ENCODE results near the gene BSCL2.
"Not testable (repeated sequence)": the region's sequence is repeated elsewhere in the genome, so short reads cannot be mapped to it uniquely, and the experiment has no call there.

The BSCL2 gene

DNA sequence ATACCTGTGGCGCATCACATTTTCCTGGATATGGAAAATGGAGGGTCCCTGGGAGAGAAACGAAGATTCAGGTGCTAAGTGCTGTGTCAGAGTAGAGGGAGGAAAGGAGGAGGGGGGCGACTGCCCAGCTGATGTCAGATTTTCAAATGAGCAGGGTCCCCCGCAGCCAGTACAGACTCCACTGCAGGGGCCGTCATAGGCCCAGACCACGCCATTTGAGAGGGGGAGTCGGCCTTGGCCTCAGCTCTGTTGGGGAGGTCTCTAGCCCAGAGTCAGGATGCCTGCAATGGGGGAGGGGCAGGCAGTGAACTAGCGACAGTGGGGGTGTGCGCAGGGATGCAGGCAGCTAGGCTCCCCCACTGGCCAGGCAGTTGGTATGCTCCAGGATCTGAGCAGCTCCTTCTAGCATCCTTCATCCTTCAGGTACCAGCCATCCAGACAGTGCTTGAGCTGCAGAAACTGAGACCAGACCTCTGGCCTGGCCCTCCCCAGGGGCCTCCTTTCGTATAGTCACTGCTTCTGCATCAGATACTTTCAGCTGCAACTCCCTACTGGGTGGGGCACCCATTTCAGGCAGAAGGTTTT lies at the start of gene BSCL2, which contains the start of gene GNG3:
Gene BSCL2, minus strand, starts transcription at position 148 of the 585 bp plus-strand sequence. CDS start 229 bp downstream, outside the sequence.
Gene GNG3, plus strand, starts transcription at position 400 of the 585 bp plus-strand sequence. CDS start 620 bp downstream, outside the sequence.
- Histone ChIP-seq H3K9me3 (ENCODE audit: control insufficient read depth, low read depth, low read length) (no peaks in the 10 kb centered on the region), H3K9ac (ENCODE audit: low read length) (peak within 1 kb of the TSS; percentile 78), H3K27ac (ENCODE audit: low read length) (peak within 1 kb of the TSS; percentile 89)

DNA sequence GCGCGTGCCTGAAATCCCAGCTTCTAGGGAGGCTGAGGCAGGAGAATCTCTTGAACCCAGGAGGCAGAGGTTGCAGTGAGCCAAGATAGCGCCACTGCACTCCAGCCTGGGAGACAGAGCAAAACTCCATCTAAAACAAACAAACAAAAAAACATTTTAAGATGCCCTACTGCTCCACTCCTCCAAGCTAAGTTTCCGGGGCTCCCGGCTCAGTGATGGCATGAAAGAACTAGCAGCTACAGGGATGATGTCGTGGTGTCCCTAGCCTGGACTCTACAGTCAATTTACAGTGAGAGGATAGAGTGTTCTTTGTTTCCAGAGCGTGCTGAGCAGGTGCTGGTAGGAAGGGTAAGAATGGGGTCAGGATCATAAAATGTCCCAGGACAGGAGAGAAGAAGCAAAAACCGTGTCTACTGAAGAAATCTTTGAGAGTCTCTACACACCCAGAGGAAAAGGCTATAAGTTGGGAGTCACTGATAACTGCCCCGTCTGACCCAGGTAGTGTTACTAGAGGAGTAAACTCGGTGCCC lies 47.9 kb upstream of the BSCL2 start:
- H3K36me3 ChIP-seq (ENCODE audit: control insufficient read depth, low read depth, low read length): peaks cover 18% of the 10 kb centered on the region
- no peak overlapping the region for H3K27ac ChIP-seq (ENCODE audit: low read length)
- H3K27me3 ChIP-seq (ENCODE audit: control insufficient read depth, insufficient read depth, low read length): no peaks in the 10 kb centered on the region
- H3K4me3 ChIP-seq (ENCODE audit: low read length): peak overlapping the region; percentile 85
- no peaks in the 10 kb centered on the region for H3K9me3 ChIP-seq (ENCODE audit: control insufficient read depth, low read depth, low read length)
- no peak overlapping the region for H3K9ac ChIP-seq (ENCODE audit: low read length)
- H3K4me1 ChIP-seq (ENCODE audit: control insufficient read depth, low read depth, low read length): peaks cover 9% of the 10 kb centered on the region

More for the DNA sequence above, at the start of gene BSCL2, which contains the start of gene GNG3:
- no peaks in the 10 kb centered on the region for H3K27me3 ChIP-seq (ENCODE audit: control insufficient read depth, insufficient read depth, low read length)
- peak within 1 kb of the TSS; percentile 94 for H3K4me3 ChIP-seq (ENCODE audit: low read length)
- peaks cover 26% of the 10 kb centered on the region for H3K4me1 ChIP-seq (ENCODE audit: control insufficient read depth, low read depth, low read length)
- peaks cover 12% of the 10 kb centered on the region for H3K36me3 ChIP-seq (ENCODE audit: control insufficient read depth, low read depth, low read length)

DNA sequence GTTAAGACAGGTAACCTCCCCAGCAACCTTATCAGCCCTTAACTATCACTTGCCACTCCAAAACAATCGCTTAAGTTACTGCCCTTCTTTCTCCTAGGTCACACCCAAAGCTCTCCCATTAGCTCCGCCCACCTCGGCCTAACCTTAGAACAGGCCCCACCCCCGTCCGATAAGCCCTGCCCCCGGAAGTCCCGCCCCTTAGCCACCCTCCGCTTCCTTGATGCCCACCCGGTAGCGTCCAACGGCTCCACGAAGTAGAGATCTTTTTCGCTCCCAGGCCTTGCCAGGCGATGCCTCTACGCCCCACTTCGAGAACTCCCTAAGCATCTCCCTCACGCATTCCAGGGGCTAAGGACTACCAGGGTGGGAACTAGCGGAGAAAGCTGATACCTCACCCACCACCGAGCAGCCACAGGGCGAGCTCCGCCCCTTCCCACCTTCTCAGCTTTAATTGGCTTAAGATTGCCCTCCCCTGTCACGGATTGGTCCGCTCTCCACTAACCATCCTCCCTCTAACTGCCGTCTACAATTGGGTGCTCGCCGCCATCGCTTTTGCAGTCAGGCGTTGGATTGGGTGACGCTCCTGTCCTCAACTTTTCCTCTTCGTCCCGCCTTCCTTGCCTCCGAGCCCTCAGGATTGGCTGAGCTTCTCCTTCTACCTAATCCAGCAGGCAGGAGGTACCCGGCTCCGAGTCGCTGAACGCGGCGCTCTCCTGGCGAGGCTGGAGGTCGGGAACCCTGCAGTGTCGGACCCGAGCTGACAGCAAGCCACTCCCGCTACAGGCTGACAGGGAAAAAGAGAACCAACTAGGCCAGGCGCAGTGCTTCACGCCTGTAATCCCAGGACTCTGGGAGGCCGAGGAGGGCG lies 46.7 kb upstream of the BSCL2 start, which contains the start of gene ZBTB3:
Gene ZBTB3, minus strand, starts transcription at position 425 of the 868 bp plus-strand sequence. CDS start 496 bp downstream, outside the sequence.
- Histone ChIP-seq H3K27ac (ENCODE audit: low read length) (peak within 1 kb of the TSS; percentile 76), H3K9me3 (ENCODE audit: control insufficient read depth, low read depth, low read length) (no peaks in the 10 kb centered on the region), H3K4me3 (ENCODE audit: low read length) (peak within 1 kb of the TSS; percentile 85), H3K9ac (ENCODE audit: low read length) (peak within 1 kb of the TSS; percentile 67), H3K27me3 (ENCODE audit: control insufficient read depth, insufficient read depth, low read length) (no peaks in the 10 kb centered on the region), H3K36me3 (ENCODE audit: control insufficient read depth, low read depth, low read length) (peaks cover 27% of the 10 kb centered on the region), H3K4me1 (ENCODE audit: control insufficient read depth, low read depth, low read length) (peaks cover 9% of the 10 kb centered on the region)

DNA sequence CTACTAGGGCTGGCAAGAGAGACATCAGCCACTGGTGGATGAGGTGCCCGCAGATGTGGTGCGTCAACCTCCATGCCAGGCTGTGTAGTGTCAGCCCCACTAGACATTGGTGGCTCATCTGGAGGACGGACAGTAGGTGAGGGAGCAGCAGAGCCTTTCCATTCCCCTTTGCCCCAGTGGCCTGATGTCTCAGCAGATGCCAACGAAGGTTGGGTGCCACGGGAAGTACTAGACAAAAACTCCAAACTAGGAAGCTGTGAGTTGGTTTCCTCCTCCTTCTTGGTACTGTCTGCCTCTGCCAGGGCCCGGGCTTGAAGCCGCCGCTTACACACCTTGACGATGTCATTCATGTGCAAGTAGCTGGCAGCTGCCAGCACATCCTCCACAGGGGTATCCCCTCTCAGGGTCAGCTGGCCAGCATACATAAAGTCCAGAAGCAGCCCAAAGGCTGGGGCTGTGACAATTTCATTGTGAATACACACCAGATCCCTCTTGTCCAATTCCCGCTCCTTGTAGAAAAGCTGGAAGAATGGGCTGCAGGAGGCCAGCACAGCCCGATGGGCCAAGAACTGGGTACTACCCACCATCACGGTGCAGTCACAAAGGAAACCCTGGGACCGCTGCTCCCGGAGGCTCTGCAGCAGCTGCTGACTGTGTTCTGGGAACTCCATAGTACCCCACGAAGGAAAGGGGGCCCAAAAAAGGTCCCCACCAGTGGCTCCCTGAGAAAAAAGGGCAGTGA lies 45.9 kb upstream of the BSCL2 start:
- Histone ChIP-seq H3K27ac (ENCODE audit: low read length) (no peak overlapping the region), H3K4me1 (ENCODE audit: control insufficient read depth, low read depth, low read length) (peaks cover 6% of the 10 kb centered on the region), H3K36me3 (ENCODE audit: control insufficient read depth, low read depth, low read length) (peaks cover 27% of the 10 kb centered on the region), H3K9ac (ENCODE audit: low read length) (no peak overlapping the region), H3K4me3 (ENCODE audit: low read length) (peak overlapping the region; percentile 85), H3K9me3 (ENCODE audit: control insufficient read depth, low read depth, low read length) (no peaks in the 10 kb centered on the region), H3K27me3 (ENCODE audit: control insufficient read depth, insufficient read depth, low read length) (no peaks in the 10 kb centered on the region)

DNA sequence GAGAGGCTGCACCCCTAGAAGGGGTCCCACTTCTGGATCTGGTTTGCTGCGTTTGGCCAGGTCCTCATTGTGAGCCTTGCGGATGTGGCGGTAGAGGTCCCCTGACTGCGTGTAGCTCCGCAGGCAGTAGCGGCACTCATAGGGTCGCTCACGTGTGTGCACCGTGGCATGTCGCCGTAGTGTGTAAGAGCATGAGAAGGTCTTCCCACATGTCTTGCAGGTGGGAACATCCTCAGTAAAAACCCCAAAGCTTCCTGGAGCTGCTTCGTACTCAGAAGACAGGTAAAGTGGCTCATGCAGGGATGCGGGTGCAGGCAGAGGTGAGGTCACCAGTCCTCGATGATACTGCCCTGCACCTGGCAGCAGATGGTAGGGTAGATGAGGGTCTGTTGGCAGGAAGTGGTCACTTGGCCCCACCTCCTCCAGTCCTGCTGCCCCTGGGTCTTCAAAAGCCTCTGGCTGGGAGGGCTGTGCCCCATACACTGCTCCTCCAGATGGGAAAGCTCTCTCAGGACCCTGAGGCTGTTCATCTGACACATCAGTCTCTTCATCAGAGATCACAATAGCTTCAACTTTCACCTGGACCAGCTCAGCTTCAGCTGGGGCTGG lies 45.1 kb upstream of the BSCL2 start:
- H3K4me1 ChIP-seq (ENCODE audit: control insufficient read depth, low read depth, low read length): peaks cover 4% of the 10 kb centered on the region
- no peak overlapping the region for H3K27ac ChIP-seq (ENCODE audit: low read length)
- H3K27me3 ChIP-seq (ENCODE audit: control insufficient read depth, insufficient read depth, low read length): no peaks in the 10 kb centered on the region
- no peak overlapping the region for H3K9ac ChIP-seq (ENCODE audit: low read length)
- no peak overlapping the region for H3K4me3 ChIP-seq (ENCODE audit: low read length)
- H3K36me3 ChIP-seq (ENCODE audit: control insufficient read depth, low read depth, low read length): peaks cover 27% of the 10 kb centered on the region
- no peaks in the 10 kb centered on the region for H3K9me3 ChIP-seq (ENCODE audit: control insufficient read depth, low read depth, low read length)

DNA sequence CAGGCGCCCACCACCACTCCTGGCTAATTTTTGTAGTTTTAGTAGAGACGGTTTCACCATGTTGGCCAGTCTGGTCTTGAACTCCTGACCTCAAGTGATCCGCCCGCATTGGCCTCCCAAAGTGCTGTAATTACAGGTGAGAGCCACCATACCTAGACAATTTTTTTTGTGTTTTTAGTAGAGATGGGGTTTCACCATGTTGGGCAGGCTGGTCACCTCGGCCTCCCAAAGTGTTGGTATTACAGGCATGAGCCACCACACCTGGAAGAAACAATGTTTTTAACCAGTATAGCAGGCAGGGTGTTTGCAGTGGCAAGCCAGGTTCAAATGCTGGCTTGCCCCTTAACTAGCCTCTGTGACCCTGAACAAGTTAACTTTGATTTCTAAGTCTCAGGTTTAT lies 42.7 kb upstream of the BSCL2 start:
- H3K4me3 ChIP-seq (ENCODE audit: low read length): not testable (repeated sequence)

DNA sequence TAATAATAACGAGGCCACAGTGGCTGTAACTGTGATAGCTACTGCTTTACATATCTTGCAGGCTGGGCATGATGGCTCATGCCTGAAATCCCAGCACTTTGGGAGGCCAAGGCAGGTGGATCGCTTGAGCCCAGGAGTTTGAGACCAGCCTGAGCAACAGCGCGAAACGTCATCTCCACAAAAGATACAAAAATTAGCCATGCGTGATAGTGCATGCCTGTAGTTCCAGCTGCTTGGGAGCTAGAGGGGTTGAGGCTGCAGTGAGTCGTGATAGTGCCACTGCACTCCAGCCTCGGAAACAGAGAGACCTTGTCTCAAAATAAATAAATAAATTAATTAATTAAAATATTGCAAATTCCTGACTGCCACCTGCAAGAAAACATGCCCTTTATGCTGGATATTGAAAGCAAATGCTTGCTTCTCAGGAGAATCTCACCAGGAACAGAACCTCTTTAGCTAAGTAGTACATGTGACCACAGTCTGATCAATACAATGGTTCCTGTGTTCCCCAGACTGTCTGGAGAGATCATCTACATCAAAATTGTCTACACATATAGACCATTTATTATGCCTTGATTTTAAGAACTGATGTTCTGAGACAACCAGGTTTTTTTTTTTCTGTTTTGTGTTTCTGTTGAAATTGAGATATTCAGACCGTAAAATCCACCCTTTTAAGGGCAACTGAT lies 40.4 kb upstream of the BSCL2 start:
- H3K27me3 ChIP-seq (ENCODE audit: control insufficient read depth, insufficient read depth, low read length): no peaks in the 10 kb centered on the region
- no peaks in the 10 kb centered on the region for H3K9me3 ChIP-seq (ENCODE audit: control insufficient read depth, low read depth, low read length)
- H3K36me3 ChIP-seq (ENCODE audit: control insufficient read depth, low read depth, low read length): peaks cover 20% of the 10 kb centered on the region
- no peak overlapping the region for H3K4me3 ChIP-seq (ENCODE audit: low read length)
- H3K9ac ChIP-seq (ENCODE audit: low read length): no peak overlapping the region
- H3K4me1 ChIP-seq (ENCODE audit: control insufficient read depth, low read depth, low read length): no peaks in the 10 kb centered on the region
- H3K27ac ChIP-seq (ENCODE audit: low read length): no peak overlapping the region

More for the DNA sequence above, 42.7 kb upstream of the BSCL2 start:
- not testable (repeated sequence) for H3K27ac ChIP-seq (ENCODE audit: low read length); H3K4me1 ChIP-seq (ENCODE audit: control insufficient read depth, low read depth, low read length); H3K9me3 ChIP-seq (ENCODE audit: control insufficient read depth, low read depth, low read length); H3K27me3 ChIP-seq (ENCODE audit: control insufficient read depth, insufficient read depth, low read length); H3K9ac ChIP-seq (ENCODE audit: low read length)
- peaks cover 27% of the 10 kb centered on the region for H3K36me3 ChIP-seq (ENCODE audit: control insufficient read depth, low read depth, low read length)

DNA sequence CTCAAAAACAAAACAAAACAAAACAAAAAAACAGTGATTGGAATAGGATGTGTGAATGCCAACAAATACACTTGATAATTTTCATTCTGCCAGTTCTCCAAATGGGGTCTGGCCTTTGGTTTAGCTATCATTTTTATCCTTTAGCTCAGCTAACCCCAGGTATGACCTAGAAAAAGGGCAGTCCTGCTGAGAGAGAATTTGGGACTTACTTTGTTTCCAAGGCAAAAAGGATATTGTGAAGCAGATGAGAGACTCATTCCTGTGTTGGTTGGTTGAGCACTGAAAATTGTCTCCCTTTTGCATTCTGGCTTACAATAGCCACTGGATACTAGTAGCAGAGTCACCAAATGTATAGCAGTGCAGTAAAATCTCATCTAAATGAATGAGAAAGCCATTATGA lies 30.0 kb upstream of the BSCL2 start:
- Histone ChIP-seq H3K36me3 (ENCODE audit: control insufficient read depth, low read depth, low read length) (peaks cover 25% of the 10 kb centered on the region), H3K4me3 (ENCODE audit: low read length) (no peak overlapping the region), H3K9me3 (ENCODE audit: control insufficient read depth, low read depth, low read length) (no peaks in the 10 kb centered on the region), H3K4me1 (ENCODE audit: control insufficient read depth, low read depth, low read length) (no peaks in the 10 kb centered on the region), H3K27me3 (ENCODE audit: control insufficient read depth, insufficient read depth, low read length) (no peaks in the 10 kb centered on the region), H3K9ac (ENCODE audit: low read length) (no peak overlapping the region), H3K27ac (ENCODE audit: low read length) (no peak overlapping the region)

DNA sequence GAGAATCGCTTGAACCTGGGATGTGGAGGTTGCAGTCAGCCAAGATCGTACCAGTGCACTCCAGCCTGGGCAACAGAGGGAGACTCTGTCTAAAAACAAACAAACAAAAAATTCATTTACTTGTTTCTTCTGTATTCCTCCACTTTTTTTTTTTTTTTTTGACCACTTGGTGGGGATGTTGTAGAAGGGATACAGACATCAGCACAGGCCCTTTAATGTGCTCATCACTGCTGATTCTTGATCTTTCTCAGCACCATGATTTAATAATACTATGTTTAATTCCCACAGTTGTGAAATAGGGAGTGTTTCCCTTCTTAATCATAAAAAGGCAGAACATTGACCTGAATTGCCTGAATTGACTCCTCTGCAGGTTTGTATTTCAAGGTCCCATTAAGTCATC lies 25.6 kb upstream of the BSCL2 start:
- Histone ChIP-seq H3K27me3 (ENCODE audit: control insufficient read depth, insufficient read depth, low read length) (no peaks in the 10 kb centered on the region), H3K4me3 (ENCODE audit: low read length) (no peak overlapping the region), H3K9ac (ENCODE audit: low read length) (no peak overlapping the region), H3K27ac (ENCODE audit: low read length) (no peak overlapping the region), H3K36me3 (ENCODE audit: control insufficient read depth, low read depth, low read length) (peaks cover 20% of the 10 kb centered on the region), H3K9me3 (ENCODE audit: control insufficient read depth, low read depth, low read length) (no peaks in the 10 kb centered on the region), H3K4me1 (ENCODE audit: control insufficient read depth, low read depth, low read length) (peaks cover 3% of the 10 kb centered on the region)

DNA sequence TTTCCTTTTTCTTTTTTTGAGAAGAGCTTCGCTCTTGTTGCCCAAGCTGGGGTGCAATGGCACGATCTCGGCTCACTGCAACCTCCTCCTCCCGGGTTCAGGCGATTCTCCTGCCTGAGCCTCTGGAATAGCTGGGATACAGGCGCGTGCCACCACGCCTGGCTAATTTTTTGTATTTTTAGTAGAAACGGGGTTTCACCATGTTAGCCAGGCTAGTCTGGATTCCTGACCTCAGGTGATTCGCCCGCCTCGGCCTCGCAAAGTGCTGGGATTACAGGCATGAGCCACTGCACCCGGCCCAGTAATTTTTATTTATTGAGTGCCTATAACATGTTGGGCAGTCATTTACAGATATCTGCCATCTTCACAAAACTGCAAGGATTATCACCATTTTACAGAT lies 22.9 kb upstream of the BSCL2 start:
- not testable (repeated sequence) for H3K36me3 ChIP-seq (ENCODE audit: control insufficient read depth, low read depth, low read length); H3K27ac ChIP-seq (ENCODE audit: low read length)

More for the DNA sequence above, 22.9 kb upstream of the BSCL2 start:
- not testable (repeated sequence) for H3K9ac ChIP-seq (ENCODE audit: low read length); H3K27me3 ChIP-seq (ENCODE audit: control insufficient read depth, insufficient read depth, low read length); H3K4me1 ChIP-seq (ENCODE audit: control insufficient read depth, low read depth, low read length); H3K9me3 ChIP-seq (ENCODE audit: control insufficient read depth, low read depth, low read length); H3K4me3 ChIP-seq (ENCODE audit: low read length)

Measured in iPS-18a (cell line).